Measurements from ENCODE around the gene NAA38. TPM values are rescaled to one million over a fixed set of nuclear protein-coding genes. Genes with fewer than 3 reads are reported as not detected.

NAA38 gene
- total RNA-seq, 1 experiment from 2014 or later = 50.2 TPM

DNA sequence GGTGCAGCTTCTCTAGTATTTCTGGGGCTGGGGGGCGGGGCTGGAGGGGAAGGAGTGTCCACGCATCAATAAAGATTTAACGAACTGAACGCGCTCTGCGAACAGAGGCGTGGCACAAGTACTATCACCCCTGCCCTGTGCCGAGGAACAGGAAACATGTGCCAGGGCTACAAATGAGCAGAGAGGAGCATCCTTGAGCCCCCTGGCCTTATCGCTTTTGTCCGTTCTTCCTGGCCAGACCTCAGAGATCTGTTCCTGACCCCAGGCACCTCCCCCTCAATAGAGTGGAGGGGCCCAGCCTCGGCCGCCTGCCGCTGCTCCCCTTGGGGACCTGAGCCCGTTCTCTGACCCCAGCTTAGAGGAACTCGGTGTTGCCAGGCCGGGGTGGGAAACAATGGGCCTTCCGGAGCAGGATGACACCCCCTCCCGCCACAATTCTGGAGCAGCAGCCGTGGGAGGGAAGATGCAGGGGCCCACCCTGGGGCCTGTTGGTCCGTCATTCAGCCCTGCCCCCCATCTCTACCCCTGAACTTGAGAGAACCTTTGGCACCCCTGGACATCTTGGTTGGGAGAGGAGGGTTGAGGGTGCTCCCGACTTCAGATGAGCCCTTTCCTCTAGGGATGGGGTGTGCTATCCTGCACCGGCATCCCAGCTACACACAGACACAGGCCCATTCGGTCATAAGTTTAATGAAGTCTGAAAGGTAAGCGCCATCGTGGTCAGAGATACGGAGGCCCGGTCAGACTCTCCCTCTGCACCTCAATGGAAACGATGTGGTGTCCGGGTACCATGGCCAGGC is 1.1 kb downstream of the NAA38 start:
- H2BK15ac ChIP-seq (ENCODE audit: low read depth, low read length) = no peak overlapping the region
- no peak overlapping the region for H3T11ph ChIP-seq (ENCODE audit: low read length)
- Mint-ChIP-seq H3K4me3 (no peak overlapping the region), H3K27ac (no peak overlapping the region; a peak in 1 of 7 replicates), H3K4me1 (peaks cover 19 to 32% of the 10 kb centered on the region in 2 experiments), H3K27me3 (ENCODE audit: low read depth) (peaks cover 18% of the 10 kb centered on the region), H3K9me3 (0 out of 5 replicates have a peak, but pooled peaks cover 0 to 3% of the 10 kb centered on the region in 2 experiments), H3K36me3 (ENCODE audit: insufficient read depth in 1 of 3, low read depth in 3 of 3) (peaks cover 0 to 30% (median 14%) of the 10 kb centered on the region in 3 experiments; a peak in 4 of 7 replicates)
- H3K9me3 ChIP-seq (ENCODE audit: control insufficient read depth, low read depth, low read length) = no peaks in the 10 kb centered on the region
- H3K27ac ChIP-seq (ENCODE audit: insufficient read length, low read depth, low read length) = no peak overlapping the region
- TF ChIP-seq, protein P1, sequence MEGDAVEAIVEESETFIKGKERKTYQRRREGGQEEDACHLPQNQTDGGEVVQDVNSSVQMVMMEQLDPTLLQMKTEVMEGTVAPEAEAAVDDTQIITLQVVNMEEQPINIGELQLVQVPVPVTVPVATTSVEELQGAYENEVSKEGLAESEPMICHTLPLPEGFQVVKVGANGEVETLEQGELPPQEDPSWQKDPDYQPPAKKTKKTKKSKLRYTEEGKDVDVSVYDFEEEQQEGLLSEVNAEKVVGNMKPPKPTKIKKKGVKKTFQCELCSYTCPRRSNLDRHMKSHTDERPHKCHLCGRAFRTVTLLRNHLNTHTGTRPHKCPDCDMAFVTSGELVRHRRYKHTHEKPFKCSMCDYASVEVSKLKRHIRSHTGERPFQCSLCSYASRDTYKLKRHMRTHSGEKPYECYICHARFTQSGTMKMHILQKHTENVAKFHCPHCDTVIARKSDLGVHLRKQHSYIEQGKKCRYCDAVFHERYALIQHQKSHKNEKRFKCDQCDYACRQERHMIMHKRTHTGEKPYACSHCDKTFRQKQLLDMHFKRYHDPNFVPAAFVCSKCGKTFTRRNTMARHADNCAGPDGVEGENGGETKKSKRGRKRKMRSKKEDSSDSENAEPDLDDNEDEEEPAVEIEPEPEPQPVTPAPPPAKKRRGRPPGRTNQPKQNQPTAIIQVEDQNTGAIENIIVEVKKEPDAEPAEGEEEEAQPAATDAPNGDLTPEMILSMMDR (conservative IDR thresholded peaks at IDR 0.05) = no peak
- H3K23me2 ChIP-seq (ENCODE audit: insufficient read length, low read depth, low read length, poor library complexity, severe bottlenecking) = peaks cover 35% of the 10 kb centered on the region
- peak; percentile 42 for DNase-seq
- no peak overlapping the region for H2AFZ ChIP-seq (ENCODE audit: low read length)
- H3K9ac ChIP-seq (ENCODE audit: extremely low read depth, insufficient read length, low read length) = no peak overlapping the region
- no peak overlapping the region for H4K5ac ChIP-seq (ENCODE audit: insufficient read length, low read depth, low read length)
- H2AK5ac ChIP-seq (ENCODE audit: insufficient read length, low read length) = no peak overlapping the region
- no peaks in the 10 kb centered on the region for H3K79me2 ChIP-seq (ENCODE audit: insufficient read depth, low read length)
- H2BK20ac ChIP-seq (ENCODE audit: low read depth, low read length, poor library complexity, severe bottlenecking) = no peak overlapping the region
- no peak overlapping the region for H3K23ac ChIP-seq (ENCODE audit: insufficient read length, low read depth, low read length)
- H3K4me2 ChIP-seq (ENCODE audit: insufficient read depth, insufficient read length, low read length) = peak overlapping the region; percentile 97
- no peak overlapping the region for H2BK12ac ChIP-seq (ENCODE audit: insufficient read length, low read depth, low read length)
- H3K27me3 ChIP-seq (ENCODE audit: insufficient read depth, low read length) = peaks cover 30% of the 10 kb centered on the region; the same call in 1 of the 2 replicates
- H3K14ac ChIP-seq (ENCODE audit: insufficient read depth, low read length) = no peak overlapping the region
- no peak overlapping the region for H4K91ac ChIP-seq (ENCODE audit: insufficient read length, low read depth, low read length)
- no peak overlapping the region for H2BK120ac ChIP-seq (ENCODE audit: low read depth, low read length, poor library complexity, severe bottlenecking)
- no peaks in the 10 kb centered on the region; the same call in 1 of the 2 replicates for H3K4me1 ChIP-seq (ENCODE audit: insufficient read depth, low read length)
- no peak overlapping the region for H4K8ac ChIP-seq (replicated peaks; ENCODE audit: insufficient read length, low read depth, low read length)
- no peak overlapping the region for H3K18ac ChIP-seq (ENCODE audit: insufficient read length, low read depth, low read length)
- no peak overlapping the region for H2BK5ac ChIP-seq (ENCODE audit: insufficient read length, low read length)
- H4K20me1 ChIP-seq (ENCODE audit: control insufficient read depth, insufficient read depth, insufficient read length) = no peaks in the 10 kb centered on the region
- no CpG with 5 or more reads among the region's 29 CpGs for WGBS (ENCODE audit: extremely low coverage, insufficient read length, low lambda C conversion rate)
- no peak overlapping the region for H3K4ac ChIP-seq (ENCODE audit: low read depth, low read length)
- H3K79me1 ChIP-seq (ENCODE audit: insufficient read depth, low read depth, low read length, poor library complexity, severe bottlenecking) = no peaks in the 10 kb centered on the region
- no peak overlapping the region for H3K56ac ChIP-seq (ENCODE audit: insufficient read length, low read depth, low read length)

Measured in H9 (cell line).